GM13976 (cell line): Measurements from ENCODE around the gene YY1.

Source experiments
- DNase-seq: peaks from one replicate; pipeline ENCODE4 v3.0.0; 2012; ENCODE audit warnings: low spot score
- in situ Hi-C: fragments of 300-500 bp; cut with MboI; formaldehyde crosslinking; loops from one replicate; pipeline ENCODE4 v1.12.0; 2022; ENCODE audit warnings: low sequenced_read_pairs, mixed read lengths, inconsistent platforms; ENCODE audit not compliant: unreplicated experiment
- TF ChIP-seq, protein P1 (sequence below): IDR thresholded peaks from 2 replicates; pipeline ENCODE4 v1.5.1; 2012; ENCODE audit warnings: borderline replicate concordance, mild to moderate bottlenecking; ENCODE audit not compliant: insufficient read depth; ENCODE audit errors: extremely low read depth, missing control alignments, control extremely low read depth

Gene YY1

DNA sequence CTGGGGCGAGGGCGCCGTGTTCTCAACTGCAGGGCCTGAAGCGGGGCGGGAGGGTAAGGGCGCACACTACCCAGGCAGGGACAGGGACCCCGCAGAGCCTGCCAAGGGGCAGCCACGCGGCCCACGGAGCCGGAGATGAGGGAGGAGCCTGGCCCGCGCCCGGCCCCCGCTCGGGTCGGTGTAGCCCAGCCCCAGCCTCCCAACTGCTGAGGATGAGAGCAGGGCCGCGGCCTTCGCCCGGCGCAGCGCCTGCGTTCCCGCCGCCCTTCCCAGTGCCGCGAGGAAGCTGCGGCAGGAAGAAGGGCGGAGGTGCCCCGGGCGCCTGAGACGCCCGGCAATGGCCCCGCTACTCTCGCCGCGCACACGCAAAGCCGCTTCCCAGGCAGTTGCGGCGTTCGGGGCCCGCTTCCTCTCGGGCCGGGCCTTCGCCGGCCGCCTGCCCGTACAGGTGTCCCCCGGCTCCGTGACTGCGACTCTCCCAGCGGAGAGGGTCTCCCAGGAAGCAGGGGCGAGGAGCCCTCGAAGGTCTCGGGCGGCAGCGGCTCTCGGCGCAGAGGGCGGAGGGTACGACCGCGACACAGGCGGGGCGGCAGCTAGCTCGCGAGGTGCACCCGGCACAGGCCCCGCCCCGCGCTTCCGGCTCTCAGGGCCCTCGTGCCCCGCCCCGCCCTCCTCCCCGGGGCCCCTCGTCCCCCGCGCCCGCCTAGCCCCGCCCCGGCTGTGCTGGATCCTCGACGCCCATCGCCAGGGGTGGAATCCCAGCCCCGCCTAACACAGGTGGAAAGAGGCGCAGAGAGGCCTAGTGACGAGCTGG, 24.8 kb upstream of the YY1 start:
- DNase-seq = peak; percentile 98
- TF ChIP-seq, protein P1, sequence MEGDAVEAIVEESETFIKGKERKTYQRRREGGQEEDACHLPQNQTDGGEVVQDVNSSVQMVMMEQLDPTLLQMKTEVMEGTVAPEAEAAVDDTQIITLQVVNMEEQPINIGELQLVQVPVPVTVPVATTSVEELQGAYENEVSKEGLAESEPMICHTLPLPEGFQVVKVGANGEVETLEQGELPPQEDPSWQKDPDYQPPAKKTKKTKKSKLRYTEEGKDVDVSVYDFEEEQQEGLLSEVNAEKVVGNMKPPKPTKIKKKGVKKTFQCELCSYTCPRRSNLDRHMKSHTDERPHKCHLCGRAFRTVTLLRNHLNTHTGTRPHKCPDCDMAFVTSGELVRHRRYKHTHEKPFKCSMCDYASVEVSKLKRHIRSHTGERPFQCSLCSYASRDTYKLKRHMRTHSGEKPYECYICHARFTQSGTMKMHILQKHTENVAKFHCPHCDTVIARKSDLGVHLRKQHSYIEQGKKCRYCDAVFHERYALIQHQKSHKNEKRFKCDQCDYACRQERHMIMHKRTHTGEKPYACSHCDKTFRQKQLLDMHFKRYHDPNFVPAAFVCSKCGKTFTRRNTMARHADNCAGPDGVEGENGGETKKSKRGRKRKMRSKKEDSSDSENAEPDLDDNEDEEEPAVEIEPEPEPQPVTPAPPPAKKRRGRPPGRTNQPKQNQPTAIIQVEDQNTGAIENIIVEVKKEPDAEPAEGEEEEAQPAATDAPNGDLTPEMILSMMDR = no peak
- in situ Hi-C loops = no loop called here

DNA sequence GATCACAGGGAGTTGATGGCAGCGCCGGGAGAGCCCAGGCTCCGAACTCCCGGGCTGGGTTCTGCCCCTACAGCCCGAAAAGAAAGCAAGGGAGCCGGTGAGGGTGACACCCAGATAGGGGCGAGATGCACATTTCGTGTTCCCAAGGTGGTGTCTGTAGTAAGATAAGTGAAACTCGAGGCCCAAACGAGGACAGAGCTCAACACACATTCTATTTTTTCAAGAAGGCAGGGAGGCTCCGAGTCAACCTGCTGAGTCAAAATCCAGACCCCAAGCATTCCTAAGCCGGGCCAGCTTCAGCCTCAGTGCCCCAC, 24.2 kb upstream of the YY1 start:
- in situ Hi-C loops = no loop called here
- DNase-seq = no peak
- TF ChIP-seq, protein P1 = no peak

DNA sequence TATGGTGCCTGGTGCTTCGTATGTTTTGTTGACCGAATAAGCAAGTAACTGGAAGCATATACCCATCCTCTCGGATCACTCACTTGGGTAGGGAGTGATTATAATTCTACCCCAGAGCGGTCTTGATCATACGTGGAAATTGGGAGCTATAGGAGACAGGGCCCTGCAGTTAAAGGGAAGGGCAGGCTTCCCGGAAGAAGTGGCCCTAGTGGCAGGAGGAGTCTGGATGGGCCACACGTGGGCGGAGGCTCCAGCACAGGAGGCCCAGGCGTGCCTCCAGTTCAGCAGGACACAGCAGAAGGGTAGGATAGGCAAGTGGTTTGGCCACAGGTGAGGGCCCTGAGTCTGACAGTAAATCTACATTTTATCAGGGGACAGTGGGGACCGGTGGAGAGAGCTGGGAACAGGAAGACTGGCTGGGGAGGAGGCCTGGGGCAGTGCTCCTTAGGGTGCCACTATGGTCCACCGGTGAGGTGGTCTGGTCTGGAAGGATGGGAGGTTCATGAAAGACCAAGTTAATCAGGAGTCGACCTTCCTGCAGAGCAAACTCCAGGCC, 23.5 kb upstream of the YY1 start:
- TF ChIP-seq, protein P1 = no peak
- no peak for DNase-seq
- in situ Hi-C loops = no loop called here

DNA sequence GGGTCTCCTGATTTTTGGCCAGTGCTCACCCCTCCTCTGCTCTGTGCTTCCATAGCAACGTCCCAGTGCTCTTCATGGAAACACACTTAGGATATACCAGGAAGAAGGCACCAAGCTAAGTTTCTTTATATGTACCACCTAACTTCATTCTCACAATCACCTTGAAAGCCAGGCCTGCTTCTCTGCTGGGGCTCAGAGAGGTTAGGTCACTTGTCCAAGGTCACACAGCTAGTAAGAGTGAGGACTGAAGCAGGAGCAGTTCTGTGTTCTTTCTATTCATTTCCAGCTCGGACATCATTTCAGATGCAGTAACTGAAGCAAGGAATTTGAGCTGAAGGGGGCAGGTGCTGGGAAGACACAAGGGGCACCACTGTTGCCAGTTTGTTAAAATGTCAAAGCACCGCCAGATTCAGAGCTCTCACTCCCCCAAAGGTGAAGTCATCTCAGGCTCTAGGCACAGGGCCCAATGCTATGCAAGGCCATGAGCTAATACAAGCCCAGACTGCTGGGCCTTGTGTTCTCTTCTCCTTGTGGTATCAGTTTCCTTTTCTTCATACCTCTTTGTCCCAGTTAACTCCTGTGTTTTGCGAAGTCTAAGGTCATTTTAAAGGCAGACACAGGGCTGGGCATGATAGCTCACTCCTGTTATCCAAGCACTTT, 19.7 kb upstream of the YY1 start:
- no peak for DNase-seq
- in situ Hi-C loops = no loop called here
- TF ChIP-seq, protein P1 = no peak

DNA sequence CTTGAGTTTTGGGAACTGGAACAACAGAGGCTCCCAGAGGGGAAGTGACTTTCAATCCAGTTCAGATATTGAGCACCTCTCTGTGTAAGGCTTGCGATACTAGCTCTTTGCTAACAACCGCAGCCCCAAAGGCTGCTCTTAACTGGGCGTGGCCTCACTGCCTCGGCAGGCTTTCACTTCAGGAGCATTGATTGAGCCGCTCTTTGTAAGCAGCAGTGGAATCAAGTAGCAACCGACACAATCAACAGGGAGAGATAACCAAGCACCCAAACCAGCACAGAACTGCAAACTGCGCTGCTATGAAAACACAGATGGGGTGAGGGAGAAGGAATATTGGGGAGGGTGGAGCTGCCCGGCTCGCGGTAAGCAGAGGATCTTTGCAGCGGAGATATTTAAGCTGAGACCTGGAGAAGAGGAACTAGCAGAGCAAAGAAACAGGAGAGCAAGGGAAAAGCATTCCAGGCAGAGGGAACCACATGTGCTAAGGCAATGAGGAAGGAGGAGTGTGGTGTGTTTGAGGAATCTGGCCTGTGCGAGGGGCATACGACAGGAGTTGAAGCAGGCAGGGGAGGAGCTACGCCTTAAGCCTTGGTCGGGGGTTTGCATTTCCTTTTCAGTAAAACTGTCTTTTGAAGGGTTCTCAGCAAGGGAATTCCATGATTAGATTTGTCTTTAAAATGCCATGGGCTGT, 17.3 kb upstream of the YY1 start:
- in situ Hi-C loops = no loop called here
- peak; percentile 71 for DNase-seq
- TF ChIP-seq, protein P1 = no peak

DNA sequence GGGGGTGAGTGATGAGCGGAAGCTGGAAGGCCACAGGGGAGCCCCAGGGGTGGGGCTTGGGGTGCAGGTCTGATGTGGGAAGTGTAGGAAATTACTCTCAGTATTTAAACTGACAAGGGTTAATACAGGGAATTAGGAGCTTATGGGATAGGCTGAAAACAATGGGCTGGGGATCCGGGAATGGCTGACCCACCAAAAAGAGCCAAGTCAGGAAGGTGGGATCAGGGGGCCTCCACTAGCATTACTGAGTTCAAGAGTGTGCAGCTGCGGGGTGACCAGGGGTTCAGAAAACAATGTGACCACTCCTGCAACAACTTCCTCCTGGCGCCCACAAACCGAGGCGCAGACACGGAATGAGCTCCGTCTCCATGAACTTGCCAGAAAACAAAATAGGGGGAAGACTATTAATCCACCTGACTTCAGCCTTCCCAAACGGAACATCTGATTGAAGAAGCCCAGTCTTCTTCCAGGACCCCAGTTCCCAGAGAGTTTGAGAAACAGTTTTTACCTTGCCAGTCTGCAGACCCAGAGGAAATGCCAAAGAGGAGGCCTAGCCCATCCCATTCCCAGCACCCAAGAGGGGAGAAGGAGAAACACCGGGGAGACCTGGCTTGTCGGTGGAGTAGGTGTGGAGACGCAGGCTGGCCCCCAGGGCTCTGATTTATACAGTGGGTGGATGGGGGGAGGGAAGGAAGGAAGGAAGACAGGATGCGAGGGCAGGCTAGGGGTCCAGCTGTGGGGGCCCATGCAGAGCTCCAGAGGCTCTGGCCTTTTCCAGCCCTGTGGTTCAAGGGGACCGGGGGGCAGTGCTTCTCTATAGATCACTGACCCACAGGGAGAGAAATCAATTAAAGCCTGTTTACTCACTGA, 16.5 kb upstream of the YY1 start:
- TF ChIP-seq, protein P1 = no peak
- no peak for DNase-seq
- in situ Hi-C loops = no loop called here
